HepG2 (cell line): ENCODE measurements around the gene WNT1. TPM values are rescaled to one million over a fixed set of nuclear protein-coding genes. Genes with fewer than 3 reads are reported as not detected.
A peak's percentile ranks its signal among the peaks of the same experiment; 100 is the strongest.

Experiments
- DMAP1 ChIP-seq: IDR thresholded peaks from 2 replicates; pipeline ENCODE4 v1.6.1; 2016
- DNMT1 ChIP-seq: sonication (generic); formaldehyde crosslinking; IDR thresholded peaks from 2 replicates; pipeline ENCODE4 v1.5.1; 2020; ENCODE audit warnings: mild to moderate bottlenecking, missing genetic modification reagents
- GATAD2A ChIP-seq: IDR thresholded peaks from 2 replicates; pipeline ENCODE4 v1.6.1; 2016
- KDM5B ChIP-seq: sonication (generic); formaldehyde crosslinking; IDR thresholded peaks from 2 replicates; pipeline ENCODE4 v1.4.0; 2020; ENCODE audit warnings: missing genetic modification reagents, mild to moderate bottlenecking, borderline replicate concordance
- MTA1 ChIP-seq: sonication (generic); formaldehyde crosslinking; IDR thresholded peaks from 2 replicates; pipeline ENCODE4 v1.4.0; 2020; ENCODE audit warnings: missing genetic modification reagents, mild to moderate bottlenecking, borderline replicate concordance
- MXD4 ChIP-seq: IDR thresholded peaks from 2 replicates; pipeline ENCODE4 v1.6.1; 2016; ENCODE audit warnings: mild to moderate bottlenecking, missing biosample characterization, missing genetic modification reagents
- MXI1 ChIP-seq: IDR thresholded peaks from 3 replicates; pipeline ENCODE4 v1.6.1; 2012; ENCODE audit warnings: low read depth, low read length, inconsistent platforms, borderline replicate concordance
- MYC ChIP-seq: sonication (generic); formaldehyde crosslinking; IDR thresholded peaks from 2 replicates; pipeline ENCODE4 v1.9.0; 2021; ENCODE audit warnings: missing genetic modification reagents, borderline replicate concordance
- RFXAP ChIP-seq: sonication (generic); formaldehyde crosslinking; IDR thresholded peaks from 2 replicates; pipeline ENCODE4 v1.4.0; 2020; ENCODE audit warnings: missing genetic modification reagents, borderline replicate concordance
- SKI ChIP-seq: fragments of 450-650 bp; IDR thresholded peaks from one replicate; pipeline ENCODE4 v1.6.1; 2018; ENCODE audit warnings: mild to moderate bottlenecking; ENCODE audit not compliant: partially characterized antibody
- XBP1 ChIP-seq: sonication (generic); formaldehyde crosslinking; IDR thresholded peaks from 2 replicates; pipeline ENCODE4 v1.5.0; 2020; ENCODE audit warnings: missing genetic modification reagents
- ZBTB7A ChIP-seq: sonication (generic); formaldehyde crosslinking; IDR thresholded peaks from 2 replicates; pipeline ENCODE4 v1.8.0; 2022; ENCODE audit warnings: mild to moderate bottlenecking, missing genetic modification reagents
- ZNF17 ChIP-seq: sonication (generic); formaldehyde crosslinking; IDR thresholded peaks from 2 replicates; pipeline ENCODE4 v1.5.0; 2020; ENCODE audit warnings: mild to moderate bottlenecking, missing genetic modification reagents
- ZNF224 ChIP-seq: sonication (generic); formaldehyde crosslinking; IDR thresholded peaks from 2 replicates; pipeline ENCODE4 v1.5.0; 2020; ENCODE audit warnings: mild to moderate bottlenecking, missing genetic modification reagents
- ZNF260 ChIP-seq: sonication (generic); formaldehyde crosslinking; IDR thresholded peaks from 2 replicates; pipeline ENCODE4 v1.4.0; 2020; ENCODE audit warnings: missing genetic modification reagents, low read depth, mild to moderate bottlenecking, borderline replicate concordance
- ZNF460 ChIP-seq: sonication (generic); formaldehyde crosslinking; IDR thresholded peaks from 2 replicates; pipeline ENCODE4 v1.5.1; 2020; ENCODE audit warnings: missing genetic modification reagents, mild to moderate bottlenecking, borderline replicate concordance
- ZNF607 ChIP-seq: sonication (generic); formaldehyde crosslinking; IDR thresholded peaks from 2 replicates; pipeline ENCODE4 v1.5.1; 2020; ENCODE audit warnings: missing genetic modification reagents, mild to moderate bottlenecking, borderline replicate concordance
- ZNF749 ChIP-seq: sonication (generic); formaldehyde crosslinking; IDR thresholded peaks from 2 replicates; pipeline ENCODE4 v1.8.0; 2022; ENCODE audit warnings: mild to moderate bottlenecking, missing genetic modification reagents, moderate library complexity, borderline replicate concordance
- polyA plus RNA-seq, 8 experiments: library from polyadenylated mRNA; depleted of rRNA in 3 of 8; stranded (reverse) in 7 of 8; unstranded in 1 of 8; fragments of >200 nt; fragmentation: Illumina TruSeq in 4 of 8; extraction: Trizol in 4 of 8; gene quantifications; 2 replicates each; pipeline versions ENCODE4 v1.2.1 to v1.2.3, GENCODE V29; 2011 to 2016; ENCODE audit warnings: low read depth in 4 of 8, missing spikeins in 1 of 8, mixed read lengths in 1 of 8; ENCODE audit not compliant: insufficient read depth in 1 of 8
- total RNA-seq, 5 experiments: library from RNA; depleted of rRNA; stranded (reverse); fragments of >200 nt; fragmentation: Illumina TruSeq; extraction: Trizol; gene quantifications; 2 replicates each; pipeline ENCODE4 v1.2.3, GENCODE V29; 2016; ENCODE audit warnings: low read depth in 1 of 5
- TF ChIP-seq, protein P1 (sequence below): IDR thresholded peaks from 2 replicates; pipeline ENCODE4 v1.6.1; 2018; ENCODE audit warnings: missing genetic modification reagents
- TF ChIP-seq, protein P2 (sequence below): sonication (generic); formaldehyde crosslinking; IDR thresholded peaks from 2 replicates; pipeline ENCODE4 v1.4.0; 2020; ENCODE audit warnings: missing genetic modification reagents
- TF ChIP-seq, protein P3 (sequence below): sonication (generic); formaldehyde crosslinking; IDR thresholded peaks from 2 replicates; pipeline ENCODE4 v1.4.0; 2020; ENCODE audit warnings: missing genetic modification reagents, borderline replicate concordance

WNT1 gene
- total and polyA plus RNA-seq, 2 of the 13 experiments (the other 11 are each of a cell fraction or from before 2014, with no cell fraction given), result not detected

DNA sequence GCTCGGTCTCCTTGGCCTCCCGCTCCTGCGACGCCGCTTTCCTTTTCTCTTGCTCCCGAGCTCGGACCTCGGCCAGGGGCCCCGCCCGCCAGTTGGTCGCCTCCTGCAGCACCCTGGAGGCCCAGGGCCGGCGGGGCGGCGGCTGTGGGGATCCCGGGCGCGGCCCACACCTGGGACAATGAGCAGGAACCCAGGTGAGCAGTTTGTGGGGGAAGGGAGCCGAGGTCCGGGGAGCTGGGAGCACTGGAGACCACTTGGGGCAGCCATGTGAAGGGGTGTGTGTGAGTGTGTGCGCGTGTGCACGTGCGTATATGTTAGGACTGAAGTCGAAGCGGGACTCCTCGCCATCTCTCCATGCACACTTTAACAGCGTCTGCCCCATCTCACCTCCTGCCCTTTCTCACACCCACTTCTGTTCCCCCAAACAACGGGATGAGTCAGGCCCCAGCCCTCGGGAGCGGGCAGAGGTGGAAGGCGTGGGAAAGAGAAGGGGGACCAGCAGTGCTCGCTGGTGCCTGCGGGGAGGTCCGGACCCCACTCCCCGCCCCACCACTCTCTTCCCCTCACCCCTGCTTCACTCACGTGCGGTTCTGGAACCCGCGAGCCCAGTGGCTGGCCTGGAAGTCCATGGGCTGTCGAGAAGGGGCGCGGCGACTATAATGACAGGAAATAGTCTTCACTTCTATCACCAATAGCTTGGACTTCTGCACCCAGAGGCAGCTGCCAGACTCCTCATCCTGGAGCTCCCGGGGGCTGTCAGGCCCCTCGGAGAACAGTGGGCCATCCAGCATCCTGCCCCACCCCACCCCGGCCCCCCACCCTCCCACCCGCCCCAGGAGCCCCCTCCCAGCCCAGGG, 20.6 kb downstream of the WNT1 start (continued):
- TF ChIP-seq, protein P1, sequence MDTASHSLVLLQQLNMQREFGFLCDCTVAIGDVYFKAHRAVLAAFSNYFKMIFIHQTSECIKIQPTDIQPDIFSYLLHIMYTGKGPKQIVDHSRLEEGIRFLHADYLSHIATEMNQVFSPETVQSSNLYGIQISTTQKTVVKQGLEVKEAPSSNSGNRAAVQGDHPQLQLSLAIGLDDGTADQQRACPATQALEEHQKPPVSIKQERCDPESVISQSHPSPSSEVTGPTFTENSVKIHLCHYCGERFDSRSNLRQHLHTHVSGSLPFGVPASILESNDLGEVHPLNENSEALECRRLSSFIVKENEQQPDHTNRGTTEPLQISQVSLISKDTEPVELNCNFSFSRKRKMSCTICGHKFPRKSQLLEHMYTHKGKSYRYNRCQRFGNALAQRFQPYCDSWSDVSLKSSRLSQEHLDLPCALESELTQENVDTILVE (CRISPR knock-in tag), result no peak; the same call in 1 of the 2 replicates
- TF ChIP-seq XBP1 (no peak), MXI1 (0 out of 3 replicates have a peak, but pooled peaks have one; percentile 0), RFXAP (peak; percentile 88; the same call in 1 of the 2 replicates), DMAP1 (CRISPR knock-in tag) (peak; percentile 66; the same call in 1 of the 2 replicates), GATAD2A (CRISPR knock-in tag) (0 out of 2 replicates have a peak, but pooled peaks have one; percentile 10), ZNF17 (CRISPR knock-in tag) (0 out of 2 replicates have a peak, but pooled peaks have one; percentile 86), MXD4 (CRISPR knock-in tag) (peak; percentile 71), MTA1 (CRISPR knock-in tag) (peak; percentile 65; the same call in 1 of the 2 replicates), ZNF460 (CRISPR knock-in tag) (no peak), ZNF260 (CRISPR knock-in tag) (no peak), ZNF607 (peak; percentile 84; the same call in 1 of the 2 replicates), MYC (CRISPR knock-in tag) (peak; percentile 78), ZBTB7A (peak; percentile 76; the same call in 1 of the 2 replicates), DNMT1 (CRISPR knock-in tag) (no peak), ZNF224 (peak; percentile 95), ZNF749 (peak; percentile 32; the same call in 1 of the 2 replicates), SKI (no peak), KDM5B (peak; percentile 95)
- TF ChIP-seq, protein P2, sequence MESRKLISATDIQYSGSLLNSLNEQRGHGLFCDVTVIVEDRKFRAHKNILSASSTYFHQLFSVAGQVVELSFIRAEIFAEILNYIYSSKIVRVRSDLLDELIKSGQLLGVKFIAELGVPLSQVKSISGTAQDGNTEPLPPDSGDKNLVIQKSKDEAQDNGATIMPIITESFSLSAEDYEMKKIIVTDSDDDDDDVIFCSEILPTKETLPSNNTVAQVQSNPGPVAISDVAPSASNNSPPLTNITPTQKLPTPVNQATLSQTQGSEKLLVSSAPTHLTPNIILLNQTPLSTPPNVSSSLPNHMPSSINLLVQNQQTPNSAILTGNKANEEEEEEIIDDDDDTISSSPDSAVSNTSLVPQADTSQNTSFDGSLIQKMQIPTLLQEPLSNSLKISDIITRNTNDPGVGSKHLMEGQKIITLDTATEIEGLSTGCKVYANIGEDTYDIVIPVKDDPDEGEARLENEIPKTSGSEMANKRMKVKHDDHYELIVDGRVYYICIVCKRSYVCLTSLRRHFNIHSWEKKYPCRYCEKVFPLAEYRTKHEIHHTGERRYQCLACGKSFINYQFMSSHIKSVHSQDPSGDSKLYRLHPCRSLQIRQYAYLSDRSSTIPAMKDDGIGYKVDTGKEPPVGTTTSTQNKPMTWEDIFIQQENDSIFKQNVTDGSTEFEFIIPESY (CRISPR knock-in tag), result no peak; the same call in 1 of the 2 replicates
- TF ChIP-seq, protein P3, sequence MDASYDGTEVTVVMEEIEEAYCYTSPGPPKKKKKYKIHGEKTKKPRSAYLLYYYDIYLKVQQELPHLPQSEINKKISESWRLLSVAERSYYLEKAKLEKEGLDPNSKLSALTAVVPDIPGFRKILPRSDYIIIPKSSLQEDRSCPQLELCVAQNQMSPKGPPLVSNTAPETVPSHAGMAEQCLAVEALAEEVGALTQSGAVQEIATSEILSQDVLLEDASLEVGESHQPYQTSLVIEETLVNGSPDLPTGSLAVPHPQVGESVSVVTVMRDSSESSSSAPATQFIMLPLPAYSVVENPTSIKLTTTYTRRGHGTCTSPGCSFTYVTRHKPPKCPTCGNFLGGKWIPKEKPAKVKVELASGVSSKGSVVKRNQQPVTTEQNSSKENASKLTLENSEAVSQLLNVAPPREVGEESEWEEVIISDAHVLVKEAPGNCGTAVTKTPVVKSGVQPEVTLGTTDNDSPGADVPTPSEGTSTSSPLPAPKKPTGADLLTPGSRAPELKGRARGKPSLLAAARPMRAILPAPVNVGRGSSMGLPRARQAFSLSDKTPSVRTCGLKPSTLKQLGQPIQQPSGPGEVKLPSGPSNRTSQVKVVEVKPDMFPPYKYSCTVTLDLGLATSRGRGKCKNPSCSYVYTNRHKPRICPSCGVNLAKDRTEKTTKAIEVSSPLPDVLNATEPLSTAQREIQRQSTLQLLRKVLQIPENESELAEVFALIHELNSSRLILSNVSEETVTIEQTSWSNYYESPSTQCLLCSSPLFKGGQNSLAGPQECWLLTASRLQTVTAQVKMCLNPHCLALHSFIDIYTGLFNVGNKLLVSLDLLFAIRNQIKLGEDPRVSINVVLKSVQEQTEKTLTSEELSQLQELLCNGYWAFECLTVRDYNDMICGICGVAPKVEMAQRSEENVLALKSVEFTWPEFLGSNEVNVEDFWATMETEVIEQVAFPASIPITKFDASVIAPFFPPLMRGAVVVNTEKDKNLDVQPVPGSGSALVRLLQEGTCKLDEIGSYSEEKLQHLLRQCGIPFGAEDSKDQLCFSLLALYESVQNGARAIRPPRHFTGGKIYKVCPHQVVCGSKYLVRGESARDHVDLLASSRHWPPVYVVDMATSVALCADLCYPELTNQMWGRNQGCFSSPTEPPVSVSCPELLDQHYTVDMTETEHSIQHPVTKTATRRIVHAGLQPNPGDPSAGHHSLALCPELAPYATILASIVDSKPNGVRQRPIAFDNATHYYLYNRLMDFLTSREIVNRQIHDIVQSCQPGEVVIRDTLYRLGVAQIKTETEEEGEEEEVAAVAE (CRISPR knock-in tag), result no peak
- TF ChIP-seq, all 625 proteins: peak for 253
